WTC11 (cell line): ENCODE data around the gene FICD. TPM values are rescaled to one million over a fixed set of nuclear protein-coding genes. Genes with fewer than 3 reads are reported as not detected.

ENCODE experiments used
- ATAC-seq: fragments of 200-7000 bp; cut with Tn5 transposase; 2 replicates; pipeline ENCODE4 v1.10.0; 2021; ENCODE audit warnings: mild to moderate bottlenecking, moderate library complexity
- CTCF ChIA-PET: fragments of 300-600 bp; sonication (Branson Sonifier 250); formaldehyde crosslinking; loops from one replicate; lab custom pipeline; 2021; ENCODE audit warnings: antibody characterized with exemption; lab: Charles Lee
- POLR2A ChIA-PET: fragments of 350-600 bp; sonication (Branson Sonifier 250); formaldehyde crosslinking; loops from one replicate; lab custom pipeline; 2021; ENCODE audit warnings: antibody characterized with exemption; lab: Charles Lee
- DNase-seq: peaks from one replicate; pipeline ENCODE4 v3.0.0; 2021; ENCODE audit warnings: low spot score
- H3K27ac Mint-ChIP-seq: 2 replicates; pipeline ENCODE4 v1.8.0; 2021; ENCODE audit warnings: mixed read lengths
- H3K27me3 Mint-ChIP-seq: 2 replicates; pipeline ENCODE4 v1.8.0; 2021; ENCODE audit warnings: low read depth, mild to moderate bottlenecking, moderate library complexity, mixed read lengths
- H3K36me3 Mint-ChIP-seq: 2 replicates; pipeline ENCODE4 v1.8.0; 2021; ENCODE audit warnings: mixed read lengths
- H3K4me1 Mint-ChIP-seq: 2 replicates; pipeline ENCODE4 v1.8.0; 2022; ENCODE audit warnings: mixed read lengths
- H3K4me3 Mint-ChIP-seq: 2 replicates; pipeline ENCODE4 v1.8.0; 2021; ENCODE audit warnings: mild to moderate bottlenecking, moderate library complexity, mixed read lengths
- H3K9me3 Mint-ChIP-seq: 2 replicates; pipeline ENCODE4 v1.8.0; 2021; ENCODE audit warnings: mixed read lengths
- NR3C1 ChIP-seq: sonication (generic); formaldehyde crosslinking; conservative IDR thresholded peaks from 2 replicates; pipeline ENCODE4 v1.8.1; 2023; ENCODE audit warnings: low read depth, mild to moderate bottlenecking, missing genetic modification reagents
- PRRX2 ChIP-seq: fragments of 250-450 bp; sonication (Bioruptor Pico); IDR thresholded peaks from 2 replicates; pipeline ENCODE4 v1.8.0; 2021; ENCODE audit warnings: mild to moderate bottlenecking
- TEAD4 ChIP-seq: sonication (generic); formaldehyde crosslinking; IDR thresholded peaks from 2 replicates; pipeline ENCODE4 v1.8.0; 2022; ENCODE audit warnings: mild to moderate bottlenecking, missing genetic modification reagents
- ZNF416 ChIP-seq: fragments of 250-450 bp; sonication (Bioruptor Pico); IDR thresholded peaks from 2 replicates; pipeline ENCODE4 v1.9.0; 2021; ENCODE audit warnings: mild to moderate bottlenecking, inconsistent platforms
- total RNA-seq: library from RNA; stranded (reverse); gene quantifications from 3 replicates; pipeline ENCODE4 v1.2.3, GENCODE V29; 2021
- TF ChIP-seq, protein P1 (sequence below): sonication (generic); formaldehyde crosslinking; IDR thresholded peaks from 2 replicates; pipeline ENCODE4 v1.8.1; 2022; ENCODE audit warnings: missing genetic modification reagents, borderline replicate concordance
- TF ChIP-seq, protein P2 (sequence below): sonication (generic); formaldehyde crosslinking; IDR thresholded peaks from 2 replicates; pipeline ENCODE4 v1.8.0; 2022; ENCODE audit warnings: mild to moderate bottlenecking, missing genetic modification reagents
- TF ChIP-seq, protein P3 (sequence below): sonication (generic); formaldehyde crosslinking; IDR thresholded peaks from 2 replicates; pipeline ENCODE4 v1.8.0; 2023; ENCODE audit warnings: missing genetic modification reagents
- TF ChIP-seq, protein P4 (sequence below): sonication (generic); formaldehyde crosslinking; IDR thresholded peaks from 2 replicates; pipeline ENCODE4 v1.8.0; 2022; ENCODE audit warnings: missing genetic modification reagents
- TF ChIP-seq, protein P5 (sequence below): sonication (generic); formaldehyde crosslinking; IDR thresholded peaks from 2 replicates; pipeline ENCODE4 v1.8.1; 2022; ENCODE audit warnings: low read depth, missing genetic modification reagents, borderline replicate concordance
- TF ChIP-seq, protein P6 (sequence below): fragments of 250-450 bp; sonication (Bioruptor Pico); IDR thresholded peaks from 2 replicates; pipeline ENCODE4 v1.9.0; 2021; ENCODE audit warnings: mild to moderate bottlenecking, borderline replicate concordance

FICD gene
- total RNA-seq, 1 experiment from 2014 or later: 6.3 TPM

DNA sequence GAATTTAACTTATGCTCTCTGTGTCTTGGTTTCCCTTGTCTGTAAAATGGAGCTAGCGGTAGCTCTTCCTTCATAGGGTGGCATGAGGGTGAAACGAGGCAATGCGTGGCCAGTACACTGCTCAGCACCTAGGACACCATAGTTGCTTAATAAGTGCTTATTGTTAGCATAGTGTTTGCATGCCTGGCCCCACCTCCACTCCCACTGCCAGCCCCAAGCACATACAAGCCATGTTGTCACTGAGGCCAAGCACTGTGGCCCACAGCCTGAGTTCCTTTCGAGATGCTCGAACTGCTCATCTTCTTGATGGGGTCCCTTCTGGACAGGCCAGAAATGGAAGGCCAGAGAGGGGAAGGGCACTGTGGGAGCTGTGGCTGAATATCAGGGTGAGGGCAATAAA, 839 bp downstream of the FICD start:
- H3K27me3 Mint-ChIP-seq: no peaks in the 10 kb centered on the region; the same call in 1 of the 2 replicates
- DNase-seq (no peak), ATAC-seq (no peak)
- H3K9me3 Mint-ChIP-seq: no peaks in the 10 kb centered on the region
- TF ChIP-seq, protein P1, sequence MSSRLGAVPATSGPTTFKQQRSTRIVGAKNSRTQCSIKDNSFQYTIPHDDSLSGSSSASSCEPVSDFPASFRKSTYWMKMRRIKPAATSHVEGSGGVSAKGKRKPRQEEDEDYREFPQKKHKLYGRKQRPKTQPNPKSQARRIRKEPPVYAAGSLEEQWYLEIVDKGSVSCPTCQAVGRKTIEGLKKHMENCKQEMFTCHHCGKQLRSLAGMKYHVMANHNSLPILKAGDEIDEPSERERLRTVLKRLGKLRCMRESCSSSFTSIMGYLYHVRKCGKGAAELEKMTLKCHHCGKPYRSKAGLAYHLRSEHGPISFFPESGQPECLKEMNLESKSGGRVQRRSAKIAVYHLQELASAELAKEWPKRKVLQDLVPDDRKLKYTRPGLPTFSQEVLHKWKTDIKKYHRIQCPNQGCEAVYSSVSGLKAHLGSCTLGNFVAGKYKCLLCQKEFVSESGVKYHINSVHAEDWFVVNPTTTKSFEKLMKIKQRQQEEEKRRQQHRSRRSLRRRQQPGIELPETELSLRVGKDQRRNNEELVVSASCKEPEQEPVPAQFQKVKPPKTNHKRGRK (CRISPR knock-in tag): no peak
- TF ChIP-seq, protein P2, sequence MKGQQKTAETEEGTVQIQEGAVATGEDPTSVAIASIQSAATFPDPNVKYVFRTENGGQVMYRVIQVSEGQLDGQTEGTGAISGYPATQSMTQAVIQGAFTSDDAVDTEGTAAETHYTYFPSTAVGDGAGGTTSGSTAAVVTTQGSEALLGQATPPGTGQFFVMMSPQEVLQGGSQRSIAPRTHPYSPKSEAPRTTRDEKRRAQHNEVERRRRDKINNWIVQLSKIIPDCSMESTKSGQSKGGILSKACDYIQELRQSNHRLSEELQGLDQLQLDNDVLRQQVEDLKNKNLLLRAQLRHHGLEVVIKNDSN (CRISPR knock-in tag): no peak
- TF ChIP-seq PRRX2 (CRISPR knock-in tag) (no peak), NR3C1 (CRISPR knock-in tag) (no peak)
- TF ChIP-seq, protein P3, sequence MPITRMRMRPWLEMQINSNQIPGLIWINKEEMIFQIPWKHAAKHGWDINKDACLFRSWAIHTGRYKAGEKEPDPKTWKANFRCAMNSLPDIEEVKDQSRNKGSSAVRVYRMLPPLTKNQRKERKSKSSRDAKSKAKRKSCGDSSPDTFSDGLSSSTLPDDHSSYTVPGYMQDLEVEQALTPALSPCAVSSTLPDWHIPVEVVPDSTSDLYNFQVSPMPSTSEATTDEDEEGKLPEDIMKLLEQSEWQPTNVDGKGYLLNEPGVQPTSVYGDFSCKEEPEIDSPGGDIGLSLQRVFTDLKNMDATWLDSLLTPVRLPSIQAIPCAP: no peak
- peaks cover 23% of the 10 kb centered on the region for H3K36me3 Mint-ChIP-seq
- H3K4me3 Mint-ChIP-seq: peak overlapping the region; percentile 74
- no peak overlapping the region for H3K27ac Mint-ChIP-seq
- POLR2A ChIA-PET: no interaction called here
- peaks cover 22% of the 10 kb centered on the region for H3K4me1 Mint-ChIP-seq
- CTCF ChIA-PET: interaction anchor here (0.9 to 2.0 kb wide), 4 partner anchors 21 to 597 kb away, joined by 3 to 6 read pairs (median 4); no protein-coding TSS in a partner anchor

DNA sequence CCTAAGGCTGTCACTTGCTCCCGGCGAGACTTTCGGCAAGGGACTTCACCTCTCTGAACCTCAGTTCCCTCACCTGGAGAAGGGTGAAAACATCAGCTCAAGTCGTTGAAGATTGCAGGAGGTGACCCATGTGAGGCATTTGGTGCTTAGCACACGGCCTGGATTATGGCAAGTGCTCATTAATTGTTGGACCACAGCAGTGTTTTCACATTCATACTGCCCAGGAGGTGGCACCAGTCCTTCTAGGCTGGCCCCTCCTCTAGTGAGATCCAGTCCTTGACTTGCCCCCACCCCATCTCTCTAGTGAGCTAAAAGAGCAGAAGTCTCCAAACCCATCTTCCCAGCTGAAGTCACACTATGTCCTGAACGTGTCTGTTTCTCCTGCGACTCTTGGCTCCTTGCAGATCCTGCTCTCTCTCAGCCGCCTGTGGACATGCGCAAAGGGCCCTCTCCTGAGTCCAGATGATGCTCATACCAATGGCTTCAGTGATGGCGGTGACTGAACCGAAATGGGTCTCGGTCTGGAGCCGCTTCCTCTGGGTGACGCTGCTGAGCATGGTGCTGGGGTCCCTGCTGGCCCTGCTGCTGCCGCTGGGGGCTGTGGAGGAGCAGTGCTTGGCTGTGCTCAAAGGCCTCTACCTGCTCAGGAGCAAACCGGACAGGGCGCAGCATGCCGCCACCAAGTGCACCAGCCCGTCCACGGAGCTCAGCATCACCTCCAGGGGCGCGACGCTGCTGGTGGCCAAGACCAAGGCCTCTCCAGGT, 1.6 kb downstream of the FICD start:
- peak overlapping the region; percentile 74 for H3K4me3 Mint-ChIP-seq
- H3K9me3 Mint-ChIP-seq: no peaks in the 10 kb centered on the region
- peaks cover 31% of the 10 kb centered on the region for H3K36me3 Mint-ChIP-seq
- peaks cover 17% of the 10 kb centered on the region for H3K4me1 Mint-ChIP-seq
- no peaks in the 10 kb centered on the region; the same call in 1 of the 2 replicates for H3K27me3 Mint-ChIP-seq
- ATAC-seq: no peak
- no peak for DNase-seq
- CTCF ChIA-PET: interaction anchor here (1.5 to 2.0 kb wide), 2 partner anchors 527 to 598 kb away, joined by 4 to 6 read pairs; no protein-coding TSS in a partner anchor
- TF ChIP-seq, protein P1 (CRISPR knock-in tag): no peak
- TF ChIP-seq, protein P4, sequence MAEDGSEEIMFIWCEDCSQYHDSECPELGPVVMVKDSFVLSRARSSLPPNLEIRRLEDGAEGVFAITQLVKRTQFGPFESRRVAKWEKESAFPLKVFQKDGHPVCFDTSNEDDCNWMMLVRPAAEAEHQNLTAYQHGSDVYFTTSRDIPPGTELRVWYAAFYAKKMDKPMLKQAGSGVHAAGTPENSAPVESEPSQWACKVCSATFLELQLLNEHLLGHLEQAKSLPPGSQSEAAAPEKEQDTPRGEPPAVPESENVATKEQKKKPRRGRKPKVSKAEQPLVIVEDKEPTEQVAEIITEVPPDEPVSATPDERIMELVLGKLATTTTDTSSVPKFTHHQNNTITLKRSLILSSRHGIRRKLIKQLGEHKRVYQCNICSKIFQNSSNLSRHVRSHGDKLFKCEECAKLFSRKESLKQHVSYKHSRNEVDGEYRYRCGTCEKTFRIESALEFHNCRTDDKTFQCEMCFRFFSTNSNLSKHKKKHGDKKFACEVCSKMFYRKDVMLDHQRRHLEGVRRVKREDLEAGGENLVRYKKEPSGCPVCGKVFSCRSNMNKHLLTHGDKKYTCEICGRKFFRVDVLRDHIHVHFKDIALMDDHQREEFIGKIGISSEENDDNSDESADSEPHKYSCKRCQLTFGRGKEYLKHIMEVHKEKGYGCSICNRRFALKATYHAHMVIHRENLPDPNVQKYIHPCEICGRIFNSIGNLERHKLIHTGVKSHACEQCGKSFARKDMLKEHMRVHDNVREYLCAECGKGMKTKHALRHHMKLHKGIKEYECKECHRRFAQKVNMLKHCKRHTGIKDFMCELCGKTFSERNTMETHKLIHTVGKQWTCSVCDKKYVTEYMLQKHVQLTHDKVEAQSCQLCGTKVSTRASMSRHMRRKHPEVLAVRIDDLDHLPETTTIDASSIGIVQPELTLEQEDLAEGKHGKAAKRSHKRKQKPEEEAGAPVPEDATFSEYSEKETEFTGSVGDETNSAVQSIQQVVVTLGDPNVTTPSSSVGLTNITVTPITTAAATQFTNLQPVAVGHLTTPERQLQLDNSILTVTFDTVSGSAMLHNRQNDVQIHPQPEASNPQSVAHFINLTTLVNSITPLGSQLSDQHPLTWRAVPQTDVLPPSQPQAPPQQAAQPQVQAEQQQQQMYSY (CRISPR knock-in tag): peak; percentile 41; the same call in 1 of the 2 replicates
- POLR2A ChIA-PET: no interaction called here
- H3K27ac Mint-ChIP-seq: no peak overlapping the region; the same call in 1 of the 2 replicates

DNA sequence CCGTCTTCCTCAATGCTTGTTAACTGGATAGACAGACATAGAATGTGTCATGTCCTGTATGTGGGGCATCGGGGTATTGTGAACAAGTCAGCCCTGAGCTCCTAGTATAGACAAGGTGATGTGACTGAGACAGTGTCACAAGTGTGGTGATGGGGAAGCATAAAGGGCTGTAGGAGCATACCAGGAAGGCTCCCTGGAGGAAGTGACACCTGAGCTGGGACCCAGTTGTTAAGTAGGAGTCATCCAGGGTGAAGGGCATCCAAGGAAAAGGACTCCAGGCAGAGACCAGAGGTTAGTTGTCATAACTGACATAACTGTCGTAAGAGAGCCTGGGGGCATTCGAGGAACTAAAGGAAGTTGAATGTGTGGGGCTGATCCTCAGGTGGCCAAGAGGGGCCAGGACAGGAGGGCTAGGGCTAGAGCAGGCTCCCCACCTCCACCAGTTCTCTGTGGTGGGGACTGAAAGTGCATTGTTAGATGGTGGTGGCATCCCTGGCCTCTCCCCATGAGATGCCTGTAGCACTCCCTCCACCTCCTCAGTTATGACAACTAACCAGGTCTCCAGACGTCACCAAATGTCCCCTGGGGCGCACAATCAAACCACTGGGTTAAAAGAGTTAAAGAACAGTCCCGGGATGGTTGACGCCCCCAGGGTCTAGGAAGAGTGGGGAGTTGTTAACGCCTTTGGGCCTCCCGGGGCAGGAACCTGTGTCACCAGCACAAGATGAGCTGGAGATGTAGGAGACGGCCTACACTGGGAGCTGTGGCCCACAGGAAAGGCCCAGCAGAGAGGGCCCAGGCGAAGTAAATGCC, 2.4 kb downstream of the FICD start:
- no peaks in the 10 kb centered on the region for H3K9me3 Mint-ChIP-seq
- TF ChIP-seq ZNF416 (CRISPR knock-in tag) (no peak), TEAD4 (CRISPR knock-in tag) (no peak)
- TF ChIP-seq, protein P5, sequence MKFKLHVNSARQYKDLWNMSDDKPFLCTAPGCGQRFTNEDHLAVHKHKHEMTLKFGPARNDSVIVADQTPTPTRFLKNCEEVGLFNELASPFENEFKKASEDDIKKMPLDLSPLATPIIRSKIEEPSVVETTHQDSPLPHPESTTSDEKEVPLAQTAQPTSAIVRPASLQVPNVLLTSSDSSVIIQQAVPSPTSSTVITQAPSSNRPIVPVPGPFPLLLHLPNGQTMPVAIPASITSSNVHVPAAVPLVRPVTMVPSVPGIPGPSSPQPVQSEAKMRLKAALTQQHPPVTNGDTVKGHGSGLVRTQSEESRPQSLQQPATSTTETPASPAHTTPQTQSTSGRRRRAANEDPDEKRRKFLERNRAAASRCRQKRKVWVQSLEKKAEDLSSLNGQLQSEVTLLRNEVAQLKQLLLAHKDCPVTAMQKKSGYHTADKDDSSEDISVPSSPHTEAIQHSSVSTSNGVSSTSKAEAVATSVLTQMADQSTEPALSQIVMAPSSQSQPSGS (CRISPR knock-in tag): no peak
- TF ChIP-seq, protein P6, sequence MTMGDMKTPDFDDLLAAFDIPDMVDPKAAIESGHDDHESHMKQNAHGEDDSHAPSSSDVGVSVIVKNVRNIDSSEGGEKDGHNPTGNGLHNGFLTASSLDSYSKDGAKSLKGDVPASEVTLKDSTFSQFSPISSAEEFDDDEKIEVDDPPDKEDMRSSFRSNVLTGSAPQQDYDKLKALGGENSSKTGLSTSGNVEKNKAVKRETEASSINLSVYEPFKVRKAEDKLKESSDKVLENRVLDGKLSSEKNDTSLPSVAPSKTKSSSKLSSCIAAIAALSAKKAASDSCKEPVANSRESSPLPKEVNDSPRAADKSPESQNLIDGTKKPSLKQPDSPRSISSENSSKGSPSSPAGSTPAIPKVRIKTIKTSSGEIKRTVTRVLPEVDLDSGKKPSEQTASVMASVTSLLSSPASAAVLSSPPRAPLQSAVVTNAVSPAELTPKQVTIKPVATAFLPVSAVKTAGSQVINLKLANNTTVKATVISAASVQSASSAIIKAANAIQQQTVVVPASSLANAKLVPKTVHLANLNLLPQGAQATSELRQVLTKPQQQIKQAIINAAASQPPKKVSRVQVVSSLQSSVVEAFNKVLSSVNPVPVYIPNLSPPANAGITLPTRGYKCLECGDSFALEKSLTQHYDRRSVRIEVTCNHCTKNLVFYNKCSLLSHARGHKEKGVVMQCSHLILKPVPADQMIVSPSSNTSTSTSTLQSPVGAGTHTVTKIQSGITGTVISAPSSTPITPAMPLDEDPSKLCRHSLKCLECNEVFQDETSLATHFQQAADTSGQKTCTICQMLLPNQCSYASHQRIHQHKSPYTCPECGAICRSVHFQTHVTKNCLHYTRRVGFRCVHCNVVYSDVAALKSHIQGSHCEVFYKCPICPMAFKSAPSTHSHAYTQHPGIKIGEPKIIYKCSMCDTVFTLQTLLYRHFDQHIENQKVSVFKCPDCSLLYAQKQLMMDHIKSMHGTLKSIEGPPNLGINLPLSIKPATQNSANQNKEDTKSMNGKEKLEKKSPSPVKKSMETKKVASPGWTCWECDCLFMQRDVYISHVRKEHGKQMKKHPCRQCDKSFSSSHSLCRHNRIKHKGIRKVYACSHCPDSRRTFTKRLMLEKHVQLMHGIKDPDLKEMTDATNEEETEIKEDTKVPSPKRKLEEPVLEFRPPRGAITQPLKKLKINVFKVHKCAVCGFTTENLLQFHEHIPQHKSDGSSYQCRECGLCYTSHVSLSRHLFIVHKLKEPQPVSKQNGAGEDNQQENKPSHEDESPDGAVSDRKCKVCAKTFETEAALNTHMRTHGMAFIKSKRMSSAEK (CRISPR knock-in tag): no peak

More for the DNA sequence above, 2.4 kb downstream of the FICD start:
- H3K4me1 Mint-ChIP-seq: peaks cover 10% of the 10 kb centered on the region
- peaks cover 39% of the 10 kb centered on the region for H3K36me3 Mint-ChIP-seq
- POLR2A ChIA-PET: no interaction called here
- CTCF ChIA-PET: interaction anchor here (1.5 to 2.0 kb wide), 2 partner anchors 528 to 599 kb away, joined by 4 to 6 read pairs; no protein-coding TSS in a partner anchor
- DNase-seq (no peak), ATAC-seq (no peak)
- H3K27me3 Mint-ChIP-seq: no peaks in the 10 kb centered on the region; the same call in 1 of the 2 replicates
- H3K4me3 Mint-ChIP-seq: 0 out of 2 replicates have a peak overlapping the region, but pooled peaks have one; percentile 49
- no peak overlapping the region for H3K27ac Mint-ChIP-seq
